NCI-H526 (cell line): ENCODE results near the gene ENDOU.
"Not testable (repeated sequence)": the region's sequence is repeated elsewhere in the genome, so short reads cannot be mapped to it uniquely, and the experiment has no call there.

Source experiments
- DNase-seq, 2 experiments: peaks; one replicate each; lab custom pipeline; 2025; lab: John Stamatoyannopoulos, UW

The ENDOU gene

DNA sequence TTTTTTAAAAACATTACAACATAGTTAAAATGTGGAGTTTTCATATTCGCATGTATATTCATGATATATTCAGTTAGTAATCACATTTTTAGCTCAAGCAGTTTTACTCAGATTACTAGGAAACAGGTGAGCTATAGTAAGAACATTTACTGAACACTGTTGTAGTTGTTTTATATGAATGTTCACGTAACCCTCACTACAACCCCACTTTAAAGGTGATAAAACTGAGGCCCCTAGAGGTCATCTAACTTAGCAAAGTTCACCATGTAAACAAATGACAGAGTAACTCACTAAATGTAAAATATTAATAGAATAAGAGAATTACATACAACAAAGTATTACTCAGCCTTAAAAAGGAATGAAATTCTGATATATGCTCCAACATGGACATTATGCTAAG, 45.5 kb downstream of the ENDOU start:
- no peak for DNase-seq

DNA sequence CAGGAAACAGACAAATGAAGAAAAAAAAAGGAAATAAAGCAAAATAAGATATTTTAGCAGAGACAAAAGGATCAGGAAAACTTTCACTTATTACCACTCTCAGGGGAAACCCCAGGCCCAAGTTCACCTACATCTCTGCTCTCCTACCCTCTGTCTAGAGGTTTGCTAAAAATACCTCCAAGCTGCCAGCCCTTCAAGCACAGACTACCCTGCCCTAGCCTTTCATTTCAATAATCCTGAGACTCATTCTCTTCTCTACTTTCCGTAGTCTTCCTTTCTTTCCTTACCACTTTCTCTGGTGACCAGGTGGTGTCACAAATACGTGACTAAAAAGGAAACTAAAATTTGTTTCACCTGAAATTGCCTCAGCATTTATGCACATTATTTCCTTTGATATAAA, 53.2 kb downstream of the ENDOU start:
- no peak for DNase-seq

DNA sequence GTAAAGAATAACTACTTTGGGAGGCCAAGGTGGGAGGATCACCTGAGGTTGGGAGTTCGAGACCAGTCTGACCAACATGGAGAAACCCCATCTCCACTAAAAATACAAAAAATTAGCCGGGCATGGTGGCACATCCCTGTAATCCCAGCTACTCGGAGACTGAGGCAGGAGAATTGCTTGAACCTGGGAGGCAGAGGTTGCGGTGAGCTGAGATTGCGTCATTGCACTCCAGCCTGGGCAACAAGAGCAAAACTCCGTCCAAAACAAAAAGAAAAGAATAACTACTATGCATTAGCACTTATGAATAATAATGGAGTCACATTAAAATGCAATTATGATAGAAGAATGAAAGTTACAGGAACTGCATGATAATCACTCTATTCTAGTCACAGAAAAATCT, 57.4 kb downstream of the ENDOU start:
- not testable (repeated sequence) for DNase-seq
